Heart right ventricle (tissue), 16 donors: Measurements from ENCODE around the gene RGS8. TPM values are rescaled to one million over a fixed set of nuclear protein-coding genes. Genes with fewer than 3 reads are reported as not detected.

ENCODE experiments used
- ATAC-seq, 8 donors: fragments of 200-7000 bp; cut with Tn5 transposase; one replicate each; pipeline ENCODE4 v1.9.1; 2020; ENCODE audit warnings: mild to moderate bottlenecking in 8 of 8, moderate library complexity in 8 of 8, moderate number of reproducible peaks in 1 of 8
- DNase-seq, 2 donors: peaks; one replicate each; pipeline ENCODE4 v3.0.0-alpha.2; 2020
- H3K27ac ChIP-seq, 10 donors: fragments of 200-600 bp; sonication (generic) in 2 of 10; one replicate each; pipeline versions ENCODE4 v1.5.0 to v1.8.0; 2020 to 2022; ENCODE audit warnings: mild to moderate bottlenecking in 3 of 10
- H3K27me3 ChIP-seq, 7 donors: fragments of 200-600 bp; one replicate each; pipeline ENCODE4 v1.8.0; 2021 to 2022; ENCODE audit warnings: mild to moderate bottlenecking in 2 of 7
- H3K36me3 ChIP-seq, 9 donors: fragments of 200-600 bp; sonication (generic) in 1 of 9; one replicate each; pipeline versions ENCODE4 v1.5.0 to v1.8.0; 2020 to 2022; ENCODE audit warnings: mild to moderate bottlenecking in 2 of 9
- H3K4me1 ChIP-seq, 9 donors: fragments of 200-600 bp; sonication (generic) in 1 of 9; one replicate each; pipeline versions ENCODE4 v1.5.0 to v1.8.0; 2020 to 2022; ENCODE audit warnings: mild to moderate bottlenecking in 4 of 9
- H3K4me3 ChIP-seq, 10 donors: fragments of 200-600 bp; sonication (generic) in 2 of 10; one replicate each; pipeline versions ENCODE4 v1.5.0 to v1.8.0; 2020 to 2022; ENCODE audit warnings: mild to moderate bottlenecking in 7 of 10, moderate library complexity in 2 of 10
- H3K9me3 ChIP-seq, 11 donors: fragments of 200-600 bp in 10 of 11; sonication (generic) in 2 of 11; one replicate each; pipeline versions ENCODE4 v1.5.0 to v1.8.0; 2013 to 2022; ENCODE audit warnings: mild to moderate bottlenecking in 2 of 11, control low read depth in 1 of 11, moderate library complexity in 1 of 11
- CTCF ChIP-seq, 9 donors: fragments of 200-600 bp; sonication (generic) in 2 of 9; IDR thresholded peaks; one replicate each; pipeline versions ENCODE4 v1.5.0 to v1.8.0; 2021 to 2022; ENCODE audit warnings: antibody characterized with exemption in 9 of 9, mild to moderate bottlenecking in 5 of 9, moderate library complexity in 1 of 9
- WGBS, 2 donors: extraction: QIAGEN DNeasy Blood & Tissue Kit; methylation state at CpG; one replicate each; pipeline ENCODE4 v1.1.7; 2013; ENCODE audit warnings: inconsistent platforms in 1 of 2; 5-methylcytosine and 5-hydroxymethylcytosine counted together
- intact Hi-C, 10 donors: fragments of 100-400 bp; cut with DNase I; formaldehyde crosslinking; loops; one replicate each; pipeline versions ENCODE4 v1.11.1 to v1.14.2; 2022
- polyA plus RNA-seq, 2 donors: library from polyadenylated mRNA; stranded (reverse); fragments of 200-250 nt; gene quantifications; one replicate each; pipeline ENCODE4 v1.2.3, GENCODE V29; 2013
- total RNA-seq, 10 donors: library from RNA; stranded (reverse); fragmentation: NEBNext Ultra II Directional in 3 of 10; extraction: Animal tissue kit (Norgen Biotek cat#: 25700) in 3 of 10; gene quantifications; one replicate each; pipeline versions ENCODE4 v1.2.1 to v1.2.4, GENCODE V29; 2021 to 2023
- donor health status: Arrhythmogenic right ventricular cardiomyopathy.
- donor health status: ischemic (EF 13 %, LVEDD 7.1; RV severe dilation, severe dysfunction).
- donor health status: healthy with polysubstance abuse.
- donor health status: DM: no; HTN: yes; CAD: no.
- donor health status: DM: no; HTN: no; CAD: no.
- donor health status: ischemic (EF 25% LVEDD 6.9; RV normal size, moderate dysfunction).
- donor health status: ischemic (EF 25% LVEDD 5.7; RV mildly dilated, moderate dysfunction).
- donor health status: healthy.
- donor health status: DM: yes; HTN: yes; CAD: no.
- donor health status: Ischemic cardiomyopathy.
- donor health status: ischemic (EF 35%, LVEDD 5.7; RV mildly dilated, moderate dysfunction).
- donor health status: nonischemic (EF 11% LVEDD 7.7; RV severe dilation, severe dysfunction).
- donor health status: DM: yes; HTN: yes; CAD: no.
- donor health status: PGD.
- donor health status: ischemic (EF 29% LVEDD 5.4; RV normal size, mild dysfunction).
- donor health status: nonischemic (EF 23%, LVEDD 6.1; RV moderate dilation, normal function).

RGS8 gene
- total and polyA plus RNA-seq, 12 donors, result 0.05 to 0.56 (median 0.24) TPM; not detected in 8

DNA sequence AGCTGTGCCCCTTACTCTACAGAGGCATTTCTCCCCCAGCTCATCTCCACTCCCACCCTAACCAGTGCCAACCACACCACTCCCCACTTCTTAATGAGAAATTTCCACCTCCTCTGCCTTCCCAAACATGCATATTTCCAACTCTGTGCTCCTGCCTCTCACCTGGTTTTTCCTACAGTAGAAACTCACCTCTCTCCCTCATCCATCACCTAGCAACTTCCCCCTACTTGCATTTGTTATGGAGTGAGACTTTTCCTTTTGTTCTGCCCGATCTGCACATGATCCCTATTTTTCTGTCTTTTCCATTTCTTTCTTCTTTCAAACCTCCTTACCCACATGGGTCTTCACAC, 11.9 kb downstream of the RGS8 start:
- intact Hi-C loops, result loop anchor here in 4 of 10 donors (5.0 to 10.0 kb wide), 4 partner anchors 58 to 112 kb away; partner anchors contain the start of genes NPL (in 2 of the 4) and RGS16 (in 1 of the 4)
- WGBS, 2 donors, result 68 to 85% methylated on average over 1 of the region's 1 CpG

DNA sequence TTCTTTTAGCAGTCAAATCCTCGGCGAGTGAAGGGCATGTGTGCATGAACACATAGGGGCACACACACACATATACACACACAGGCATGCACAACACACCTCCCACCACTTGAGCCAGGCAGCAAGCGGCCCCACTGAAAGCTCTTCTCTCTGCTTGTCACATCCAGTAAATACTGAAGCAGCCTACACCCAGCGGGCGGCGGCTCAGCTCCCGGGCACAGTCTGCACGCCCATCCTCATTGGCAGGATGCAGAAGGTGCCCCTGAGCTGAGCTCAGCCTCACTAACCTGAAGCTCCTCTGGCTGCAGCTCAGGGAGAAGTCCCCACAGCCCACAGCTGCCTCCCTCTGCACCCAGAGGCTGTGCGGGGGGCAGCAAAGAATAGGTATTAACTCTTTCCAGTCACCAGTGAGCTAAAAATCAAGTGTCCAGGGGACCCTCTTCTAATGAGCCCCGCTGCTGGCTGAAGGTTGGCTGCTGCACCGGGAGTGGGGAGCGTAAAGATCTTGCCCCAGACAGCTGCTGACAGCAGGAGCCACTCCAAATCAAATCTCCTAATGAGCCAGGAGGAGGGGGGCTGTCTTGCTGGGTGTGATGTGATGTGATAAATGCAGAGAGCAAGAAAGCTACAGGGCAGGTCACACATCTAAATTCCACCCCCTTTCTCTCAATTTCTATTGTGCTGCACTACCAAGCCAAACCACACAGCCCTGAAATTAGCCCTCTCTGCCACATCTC, 12.5 kb downstream of the RGS8 start:
- intact Hi-C loops, result loop anchor here in 4 of 10 donors (5.0 to 10.0 kb wide), 4 partner anchors 57 to 113 kb away; partner anchors contain the start of genes NPL (in 2 of the 4) and RGS16 (in 1 of the 4)
- Histone ChIP-seq H3K27me3 (peaks cover 0 to 13% (median 0%) of the 10 kb centered on the region in 7 donors), H3K9me3 (no peaks in the 10 kb centered on the region), H3K36me3 (no peaks in the 10 kb centered on the region), H3K27ac (no peak overlapping the region), H3K4me3 (no peak overlapping the region), H3K4me1 (peaks cover 2 to 33% (median 24%) of the 10 kb centered on the region in 9 donors)
- DNase-seq, result no peak
- ATAC-seq, result peak in 2 of 8 donors; percentile 41 to 47
- TF ChIP-seq CTCF (IDR thresholded peaks at IDR 0.05), result no peak
- WGBS, 2 donors, result 44 to 49% methylated on average over 12 of the region's 12 CpGs

More for the DNA sequence above, 11.9 kb downstream of the RGS8 start:
- no peak for ATAC-seq
- Histone ChIP-seq H3K27me3 (peaks cover 0 to 13% (median 0%) of the 10 kb centered on the region in 7 donors), H3K4me3 (no peak overlapping the region), H3K4me1 (peaks cover 2 to 38% (median 28%) of the 10 kb centered on the region in 9 donors), H3K27ac (no peak overlapping the region), H3K9me3 (no peaks in the 10 kb centered on the region), H3K36me3 (no peaks in the 10 kb centered on the region)
- DNase-seq, result no peak
- no peak for TF ChIP-seq CTCF (IDR thresholded peaks at IDR 0.05)

GRCh38 chr1:182670032-182670749, 14.2 kb downstream of the RGS8 start:
- 84 to 89% methylated on average over 11 of the region's 11 CpGs for WGBS, 2 donors
- TF ChIP-seq CTCF (IDR thresholded peaks at IDR 0.05), result no peak
- DNase-seq (no peak), ATAC-seq (no peak)
- H3K36me3 ChIP-seq, result no peaks in the 10 kb centered on the region
- no peaks in the 10 kb centered on the region for H3K9me3 ChIP-seq
- no peak overlapping the region for H3K27ac ChIP-seq
- peaks cover 0 to 16% (median 12%) of the 10 kb centered on the region in 9 donors for H3K4me1 ChIP-seq
- intact Hi-C loops, result loop anchor here in 4 of 10 donors (5.0 to 10.0 kb wide), 4 partner anchors 55 to 115 kb away; partner anchors contain the start of genes NPL (in 2 of the 4) and RGS16 (in 1 of the 4)
- peaks cover 0 to 13% (median 0%) of the 10 kb centered on the region in 7 donors for H3K27me3 ChIP-seq
- H3K4me3 ChIP-seq, result no peak overlapping the region

DNA sequence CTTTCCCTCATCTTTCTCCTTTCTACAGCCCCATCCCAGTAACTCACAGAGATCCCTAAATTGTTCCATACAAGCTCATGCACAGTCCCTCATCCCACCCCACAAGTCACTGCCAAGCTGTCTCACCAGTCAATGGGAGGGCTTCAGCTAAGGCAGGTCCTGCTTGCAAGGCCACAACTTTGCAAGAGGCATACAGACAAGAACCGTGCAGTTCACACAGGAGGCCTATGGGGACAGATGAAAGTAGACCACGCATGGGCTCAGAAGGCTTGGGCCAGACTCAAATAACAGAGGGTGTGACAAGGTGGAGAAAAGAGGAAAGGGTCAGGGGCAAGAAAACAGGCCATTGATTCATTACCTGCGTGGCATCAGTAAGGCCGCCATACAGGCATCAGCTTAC, 15.1 kb downstream of the RGS8 start:
- DNase-seq (no peak), ATAC-seq (no peak)
- WGBS, 2 donors, result 94 to 96% methylated on average over 4 of the region's 4 CpGs
- intact Hi-C loops, result no loop called here
- H3K9me3 ChIP-seq, result no peaks in the 10 kb centered on the region
- peaks cover 0 to 13% (median 0%) of the 10 kb centered on the region in 7 donors for H3K27me3 ChIP-seq
- TF ChIP-seq CTCF (IDR thresholded peaks at IDR 0.05), result no peak
- H3K36me3 ChIP-seq, result no peaks in the 10 kb centered on the region
- no peak overlapping the region for H3K4me3 ChIP-seq
- no peak overlapping the region for H3K27ac ChIP-seq
- peaks cover 0 to 12% (median 5%) of the 10 kb centered on the region in 9 donors for H3K4me1 ChIP-seq
